ENCODE results near the gene HDHD3.
"Not testable (repeated sequence)": the region's sequence is repeated elsewhere in the genome, so short reads cannot be mapped to it uniquely, and the experiment has no call there.

Gene HDHD3

DNA sequence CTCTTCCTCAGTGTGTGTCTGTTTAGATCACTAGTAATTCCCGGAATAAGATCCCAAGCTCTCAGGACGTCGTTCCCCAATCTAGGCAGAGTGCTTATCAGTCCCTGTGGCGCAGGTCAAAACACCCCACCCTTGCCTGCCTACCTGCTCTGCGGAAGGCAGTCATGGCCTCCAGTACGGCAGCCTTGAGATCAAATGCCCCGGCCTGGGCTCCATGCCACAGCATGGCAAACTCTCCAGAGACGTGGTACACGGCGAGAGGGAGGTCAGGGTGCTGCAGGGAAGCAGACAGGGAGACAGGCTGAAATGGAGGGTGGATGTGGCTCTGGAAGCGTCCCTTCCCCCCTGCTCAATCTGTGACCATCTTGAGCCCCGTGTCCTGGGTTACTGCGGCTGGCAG, 12.0 kb upstream of the HDHD3 start:
- DNase-seq = no peak

- DNase-seq = no peak
Measured at GRCh38 chr9:113387560-113388230, 10.9 kb upstream of the HDHD3 start.

DNA sequence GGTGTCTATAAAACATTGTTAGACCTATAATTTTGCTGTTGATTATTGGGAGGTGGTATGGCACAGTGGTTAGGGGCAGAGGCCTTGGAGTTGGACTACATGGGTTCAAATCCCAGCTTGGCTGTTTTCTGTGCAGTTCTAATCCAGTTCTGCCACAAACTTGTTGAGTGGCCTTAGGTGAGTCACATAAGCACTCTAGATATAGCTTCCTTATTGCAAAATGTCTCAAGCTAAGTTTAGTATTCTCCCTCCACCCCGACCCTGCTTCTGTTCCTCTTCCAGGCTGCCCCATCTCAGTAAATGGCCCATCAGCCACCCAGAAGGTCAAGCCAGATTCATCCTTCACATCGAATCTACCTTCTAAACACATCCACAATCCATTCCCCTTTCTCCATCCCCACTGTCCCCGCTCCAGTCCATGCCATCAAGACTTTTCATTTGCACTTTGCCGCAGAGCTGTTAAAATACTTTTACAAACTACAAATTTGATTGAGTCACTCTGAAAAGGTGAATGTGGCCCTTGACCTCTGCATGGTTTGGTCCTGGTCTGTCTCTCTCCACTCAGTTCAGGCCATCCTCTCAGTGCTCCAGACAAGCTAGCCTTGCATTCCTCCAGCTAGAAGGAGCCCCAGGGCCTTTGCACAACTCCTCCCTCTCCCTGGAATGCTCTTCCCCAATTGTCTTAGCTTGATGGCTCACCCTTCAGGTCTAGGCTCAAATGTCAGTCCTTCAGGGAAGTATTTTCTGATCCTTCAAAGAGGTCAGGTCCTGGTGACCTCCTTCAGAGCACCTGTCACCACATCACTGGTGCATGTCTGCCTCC, 10.0 kb upstream of the HDHD3 start:
- DNase-seq = no peak

- no peak for DNase-seq
Measured at GRCh38 chr9:113381909-113382411, 5.2 kb upstream of the HDHD3 start.

GRCh38 chr9:113381441-113381840, 4.7 kb upstream of the HDHD3 start:
- not testable (repeated sequence) for DNase-seq

DNA sequence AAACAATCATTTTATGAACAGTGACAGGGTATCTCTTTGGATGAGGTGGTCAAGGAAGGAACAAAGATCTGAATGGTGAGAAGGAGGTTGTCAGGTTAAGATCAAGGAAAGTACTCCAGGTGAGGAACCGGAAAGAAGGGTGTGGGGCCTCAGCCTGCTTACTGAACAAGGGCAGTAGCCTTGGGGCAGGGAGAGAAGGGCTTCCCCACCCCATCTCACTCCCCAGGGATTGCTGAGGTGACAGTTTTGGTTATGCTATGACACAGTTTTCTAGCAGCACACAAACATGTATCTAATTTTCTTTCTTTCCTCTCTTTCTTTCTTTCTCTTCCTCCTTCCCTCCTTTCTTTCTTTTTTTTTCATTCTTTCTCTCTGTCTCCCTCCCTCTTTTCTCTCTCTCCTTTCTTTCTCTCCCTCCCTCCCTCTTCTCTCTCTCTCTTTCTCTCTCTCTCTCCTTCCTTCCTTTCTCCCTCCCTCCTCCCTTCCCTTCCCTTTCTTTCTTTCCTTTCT, 4.1 kb upstream of the HDHD3 start:
- no peak for DNase-seq

- DNase-seq = not testable (repeated sequence)
Measured at GRCh38 chr9:113379829-113380210, 3.0 kb upstream of the HDHD3 start.

DNA sequence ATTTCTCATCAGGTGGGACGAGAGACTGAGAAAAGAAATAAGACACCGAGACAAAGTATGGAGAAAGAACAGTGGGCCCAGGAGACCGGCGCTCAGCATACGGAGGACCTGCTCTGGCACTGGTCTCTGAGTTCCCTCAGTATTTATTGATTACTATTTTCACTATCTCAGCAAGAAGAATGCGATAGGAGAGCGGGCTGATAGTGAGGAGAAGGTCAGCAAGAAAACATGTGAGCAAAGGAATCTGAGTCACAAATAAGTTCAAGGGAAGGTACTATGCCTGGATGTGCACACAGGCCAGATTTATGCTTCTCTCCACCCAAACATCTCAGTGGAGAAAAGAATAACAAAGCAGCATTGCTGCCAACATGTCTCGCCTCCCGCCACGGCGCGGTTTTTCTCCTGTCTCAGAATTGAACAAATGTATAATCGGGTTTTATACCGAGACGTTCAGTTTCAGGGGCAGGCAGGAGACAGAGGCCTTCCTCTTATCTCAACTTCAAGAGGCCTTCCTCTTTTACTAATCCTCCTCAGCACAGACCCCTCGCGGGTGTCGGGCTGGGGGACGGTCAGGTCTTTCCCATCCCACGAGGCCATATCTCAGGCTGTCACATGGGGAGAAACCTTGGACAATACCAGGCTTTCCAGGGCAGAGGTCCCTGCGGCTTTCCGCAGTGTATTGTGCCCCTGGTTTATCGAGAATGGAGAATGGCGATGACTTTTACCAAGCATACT, 2.5 kb upstream of the HDHD3 start:
- not testable (repeated sequence) for DNase-seq

DNA sequence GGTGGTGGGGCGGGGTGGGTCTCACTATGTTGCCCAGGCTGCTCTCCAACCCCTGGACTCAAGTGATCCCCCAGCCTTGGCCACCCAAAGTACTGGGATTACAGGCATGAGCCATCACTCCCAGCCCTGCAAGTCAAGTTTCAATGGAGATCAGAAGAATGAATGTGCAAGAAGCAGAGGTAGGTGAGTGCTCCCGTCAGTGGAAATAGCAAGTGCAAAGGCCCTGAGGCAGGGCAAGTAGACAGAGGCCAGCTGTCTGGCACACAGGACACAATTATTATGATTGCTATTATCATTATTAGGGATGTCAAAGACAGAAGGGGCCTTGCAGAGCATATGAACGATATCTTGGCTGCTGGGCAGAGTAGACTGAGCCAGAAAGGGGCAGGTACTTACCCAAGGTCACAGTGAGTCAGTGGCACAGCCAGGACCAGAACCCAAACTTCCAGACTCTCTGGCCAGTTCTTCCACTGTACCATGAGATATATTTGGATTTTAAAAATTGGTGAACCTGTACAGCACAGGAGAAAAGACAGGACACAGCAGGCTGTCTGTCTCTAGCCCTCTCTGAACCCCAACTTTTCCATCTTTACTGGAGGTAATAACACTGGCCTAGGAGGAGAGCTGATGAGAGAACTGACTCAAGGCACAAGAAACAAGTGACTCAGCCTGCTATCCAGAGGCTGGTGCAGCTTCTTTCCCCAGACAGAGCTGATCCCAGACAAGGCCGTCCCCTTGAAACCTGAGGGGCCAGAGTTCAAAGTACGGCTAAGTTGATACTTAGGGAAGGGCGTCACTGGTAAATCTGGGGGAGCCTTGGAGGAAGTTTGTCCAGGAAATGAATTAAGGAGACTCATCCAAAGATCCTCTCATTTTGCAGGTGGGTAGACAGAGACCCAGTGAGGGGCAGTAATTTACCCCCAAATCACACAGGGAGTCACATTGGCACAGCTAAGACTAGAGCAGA, 1.4 kb downstream of the HDHD3 start:
- DNase-seq = no peak

- no peak for DNase-seq
Measured at GRCh38 chr9:113373676-113374392, 3.0 kb downstream of the HDHD3 start.

- DNase-seq = no peak
Measured at GRCh38 chr9:113373256-113373655, 3.5 kb downstream of the HDHD3 start.

DNA sequence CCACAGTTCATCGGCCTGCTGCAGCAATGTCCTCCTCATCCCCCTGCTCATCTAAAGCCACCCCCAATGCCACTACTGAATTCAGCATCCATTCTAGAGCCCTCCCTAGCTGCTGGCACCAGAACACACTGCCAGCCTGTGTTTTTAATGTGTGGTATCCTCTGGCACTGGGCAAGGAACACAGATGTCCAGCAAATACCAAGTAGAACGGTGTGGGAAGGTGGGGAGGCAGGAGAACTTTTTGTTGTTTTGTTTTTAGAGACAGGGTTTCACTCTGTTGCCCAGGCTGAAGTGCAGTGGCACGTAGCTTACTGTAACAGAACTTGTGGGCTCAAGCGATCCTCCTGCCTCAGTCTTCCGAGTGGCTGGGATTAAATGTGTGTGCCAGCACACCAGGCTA, 4.7 kb downstream of the HDHD3 start:
- no peak for DNase-seq

DNA sequence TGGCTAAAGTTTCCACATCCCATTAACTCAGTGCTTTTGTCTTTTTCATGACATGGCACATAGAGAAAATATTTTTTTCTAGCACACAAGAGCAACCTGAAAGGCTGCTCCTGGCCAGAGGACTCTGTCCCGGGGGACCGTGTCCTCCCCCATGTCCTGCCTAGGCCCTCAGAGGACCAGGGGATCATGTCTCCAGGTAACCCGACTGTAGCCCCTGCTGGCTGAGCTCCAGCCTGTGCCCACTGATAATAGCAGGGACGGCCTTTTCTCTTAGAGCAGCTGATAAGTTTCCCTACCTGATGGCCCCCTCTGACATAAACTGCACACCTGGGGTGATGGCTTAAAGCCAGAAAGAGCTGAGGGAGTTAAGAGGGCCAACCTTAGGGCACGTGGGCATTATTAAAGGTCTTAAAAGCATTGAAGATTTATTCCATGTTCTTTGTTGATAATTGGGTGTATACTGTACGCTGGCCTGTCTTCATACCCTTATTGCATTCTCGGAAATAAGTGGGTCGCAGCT, 5.9 kb downstream of the HDHD3 start:
- DNase-seq = no peak

DNA sequence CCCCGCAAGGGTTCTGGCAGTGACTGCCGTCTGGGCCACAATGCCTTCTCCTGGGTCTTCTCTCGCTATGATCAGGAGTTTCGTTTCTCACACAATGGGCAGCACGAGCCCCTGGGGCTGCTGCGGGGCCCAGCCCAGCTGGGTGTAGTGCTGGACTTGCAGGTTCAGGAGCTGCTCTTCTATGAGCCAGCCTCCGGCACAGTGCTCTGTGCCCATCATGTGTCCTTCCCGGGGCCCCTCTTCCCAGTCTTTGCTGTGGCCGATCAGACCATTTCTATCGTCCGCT, 7.0 kb downstream of the HDHD3 start:
- no peak for DNase-seq

GRCh38 chr9:113368982-113369854, 7.6 kb downstream of the HDHD3 start:
- DNase-seq = no peak

- DNase-seq = no peak
Measured at GRCh38 chr9:113368348-113368981, 8.3 kb downstream of the HDHD3 start.

DNA sequence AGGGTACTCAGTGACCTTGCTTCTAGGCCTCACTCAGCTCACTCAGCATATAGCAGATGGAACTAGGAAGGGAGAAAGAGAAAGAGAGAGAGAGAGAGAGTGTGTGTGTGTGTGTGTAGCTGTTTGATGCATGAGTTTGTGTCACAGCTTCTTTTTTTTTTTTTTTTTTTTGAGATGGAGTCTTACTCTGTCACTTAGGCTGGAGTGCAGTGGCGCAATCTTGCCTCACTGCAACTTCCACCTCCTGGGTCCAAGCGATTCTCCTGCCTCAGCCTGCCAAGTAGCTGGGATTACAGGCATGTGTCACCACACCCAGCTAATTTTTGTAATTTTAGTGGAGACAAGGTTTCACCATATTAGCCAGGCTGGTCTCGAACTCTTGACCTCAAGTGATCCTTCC, 11.1 kb downstream of the HDHD3 start:
- DNase-seq = not testable (repeated sequence)

- no peak for DNase-seq
Measured at GRCh38 chr9:113364951-113365350, 11.8 kb downstream of the HDHD3 start.

- no peak for DNase-seq
Measured at GRCh38 chr9:113363336-113363735, 13.4 kb downstream of the HDHD3 start.

Measured in CD4-positive, alpha-beta T cell treated with Interleukin-21 for 1 hour (primary cell).